ENCODE measurements around the gene PHTF1.

The PHTF1 gene

GRCh38 chr1:113779542-113779941 lies 20.3 kb upstream of the PHTF1 start:
- peaks cover 4 to 21% of the 10 kb centered on the region in 2 donors for H3K36me3 ChIP-seq (ENCODE audit: control insufficient read depth in 1 of 2, insufficient read depth in 2 of 2, low read length in 2 of 2)
- peaks cover 19 to 33% of the 10 kb centered on the region in 2 donors for H3K4me1 ChIP-seq (ENCODE audit: control insufficient read depth in 1 of 2, insufficient read depth in 2 of 2, low read length in 2 of 2)
- no peaks in the 10 kb centered on the region for H3K9me3 ChIP-seq (ENCODE audit: control insufficient read depth in 1 of 2, low read length in 2 of 2)
- no peak overlapping the region for H3K27ac ChIP-seq (ENCODE audit: low read depth, low read length)
- H3K9ac ChIP-seq (ENCODE audit: low read depth in 1 of 2, low read length in 2 of 2): no peak overlapping the region
- H3K27me3 ChIP-seq (ENCODE audit: control insufficient read depth in 1 of 2, insufficient read depth in 2 of 2, low read length in 2 of 2): no peaks in the 10 kb centered on the region
- no peak overlapping the region for H3K4me3 ChIP-seq (ENCODE audit: low read depth in 1 of 2, low read length in 2 of 2)

- H3K36me3 ChIP-seq (ENCODE audit: control insufficient read depth in 1 of 2, insufficient read depth in 2 of 2, low read length in 2 of 2): peaks cover 4 to 26% of the 10 kb centered on the region in 2 donors
- no peaks in the 10 kb centered on the region for H3K9me3 ChIP-seq (ENCODE audit: control insufficient read depth in 1 of 2, low read length in 2 of 2)
Measured at GRCh38 chr1:113777561-113777960, 18.3 kb upstream of the PHTF1 start.

GRCh38 chr1:113770031-113770430 lies 10.7 kb upstream of the PHTF1 start:
- Histone ChIP-seq H3K4me1 (ENCODE audit: control insufficient read depth in 1 of 2, insufficient read depth in 2 of 2, low read length in 2 of 2) (no peaks in the 10 kb centered on the region), H3K27me3 (ENCODE audit: control insufficient read depth in 1 of 2, insufficient read depth in 2 of 2, low read length in 2 of 2) (no peaks in the 10 kb centered on the region), H3K27ac (ENCODE audit: low read depth, low read length) (no peak overlapping the region), H3K9ac (ENCODE audit: low read depth in 1 of 2, low read length in 2 of 2) (no peak overlapping the region), H3K4me3 (ENCODE audit: low read depth in 1 of 2, low read length in 2 of 2) (no peak overlapping the region), H3K9me3 (ENCODE audit: control insufficient read depth in 1 of 2, low read length in 2 of 2) (no peaks in the 10 kb centered on the region), H3K36me3 (ENCODE audit: control insufficient read depth in 1 of 2, insufficient read depth in 2 of 2, low read length in 2 of 2) (peaks cover 14 to 37% of the 10 kb centered on the region in 2 donors)

More at GRCh38 chr1:113777561-113777960, 18.3 kb upstream of the PHTF1 start:
- peaks cover 8 to 17% of the 10 kb centered on the region in 2 donors for H3K4me1 ChIP-seq (ENCODE audit: control insufficient read depth in 1 of 2, insufficient read depth in 2 of 2, low read length in 2 of 2)
- no peaks in the 10 kb centered on the region for H3K27me3 ChIP-seq (ENCODE audit: control insufficient read depth in 1 of 2, insufficient read depth in 2 of 2, low read length in 2 of 2)
- no peak overlapping the region for H3K4me3 ChIP-seq (ENCODE audit: low read depth in 1 of 2, low read length in 2 of 2)
- no peak overlapping the region for H3K27ac ChIP-seq (ENCODE audit: low read depth, low read length)
- no peak overlapping the region for H3K9ac ChIP-seq (ENCODE audit: low read depth in 1 of 2, low read length in 2 of 2)

GRCh38 chr1:113769601-113769970 lies 10.3 kb upstream of the PHTF1 start:
- H3K36me3 ChIP-seq (ENCODE audit: control insufficient read depth in 1 of 2, insufficient read depth in 2 of 2, low read length in 2 of 2): peaks cover 14 to 37% of the 10 kb centered on the region in 2 donors

GRCh38 chr1:113768916-113769600 lies 9.8 kb upstream of the PHTF1 start:
- Histone ChIP-seq H3K27ac (ENCODE audit: low read depth, low read length) (no peak overlapping the region), H3K36me3 (ENCODE audit: control insufficient read depth in 1 of 2, insufficient read depth in 2 of 2, low read length in 2 of 2) (peaks cover 14 to 35% of the 10 kb centered on the region in 2 donors), H3K9me3 (ENCODE audit: control insufficient read depth in 1 of 2, low read length in 2 of 2) (no peaks in the 10 kb centered on the region), H3K27me3 (ENCODE audit: control insufficient read depth in 1 of 2, insufficient read depth in 2 of 2, low read length in 2 of 2) (no peaks in the 10 kb centered on the region), H3K4me1 (ENCODE audit: control insufficient read depth in 1 of 2, insufficient read depth in 2 of 2, low read length in 2 of 2) (no peaks in the 10 kb centered on the region), H3K4me3 (ENCODE audit: low read depth in 1 of 2, low read length in 2 of 2) (no peak overlapping the region), H3K9ac (ENCODE audit: low read depth in 1 of 2, low read length in 2 of 2) (no peak overlapping the region)

More at GRCh38 chr1:113769601-113769970, 10.3 kb upstream of the PHTF1 start:
- Histone ChIP-seq H3K4me3 (ENCODE audit: low read depth in 1 of 2, low read length in 2 of 2) (no peak overlapping the region), H3K9ac (ENCODE audit: low read depth in 1 of 2, low read length in 2 of 2) (no peak overlapping the region), H3K27ac (ENCODE audit: low read depth, low read length) (no peak overlapping the region), H3K4me1 (ENCODE audit: control insufficient read depth in 1 of 2, insufficient read depth in 2 of 2, low read length in 2 of 2) (no peaks in the 10 kb centered on the region), H3K27me3 (ENCODE audit: control insufficient read depth in 1 of 2, insufficient read depth in 2 of 2, low read length in 2 of 2) (no peaks in the 10 kb centered on the region), H3K9me3 (ENCODE audit: control insufficient read depth in 1 of 2, low read length in 2 of 2) (no peaks in the 10 kb centered on the region)

GRCh38 chr1:113765306-113766230 lies 6.3 kb upstream of the PHTF1 start:
- H3K4me1 ChIP-seq (ENCODE audit: control insufficient read depth in 1 of 2, insufficient read depth in 2 of 2, low read length in 2 of 2): no peaks in the 10 kb centered on the region
- H3K36me3 ChIP-seq (ENCODE audit: control insufficient read depth in 1 of 2, insufficient read depth in 2 of 2, low read length in 2 of 2): peaks cover 14 to 32% of the 10 kb centered on the region in 2 donors
- no peaks in the 10 kb centered on the region for H3K27me3 ChIP-seq (ENCODE audit: control insufficient read depth in 1 of 2, insufficient read depth in 2 of 2, low read length in 2 of 2)
- no peak overlapping the region for H3K27ac ChIP-seq (ENCODE audit: low read depth, low read length)
- H3K9me3 ChIP-seq (ENCODE audit: control insufficient read depth in 1 of 2, low read length in 2 of 2): no peaks in the 10 kb centered on the region
- no peak overlapping the region for H3K9ac ChIP-seq (ENCODE audit: low read depth in 1 of 2, low read length in 2 of 2)
- H3K4me3 ChIP-seq (ENCODE audit: low read depth in 1 of 2, low read length in 2 of 2): no peak overlapping the region

- no peak overlapping the region for H3K9ac ChIP-seq (ENCODE audit: low read depth in 1 of 2, low read length in 2 of 2)
- H3K27me3 ChIP-seq (ENCODE audit: control insufficient read depth in 1 of 2, insufficient read depth in 2 of 2, low read length in 2 of 2): no peaks in the 10 kb centered on the region
- H3K36me3 ChIP-seq (ENCODE audit: control insufficient read depth in 1 of 2, insufficient read depth in 2 of 2, low read length in 2 of 2): peaks cover 14 to 32% of the 10 kb centered on the region in 2 donors
- H3K9me3 ChIP-seq (ENCODE audit: control insufficient read depth in 1 of 2, low read length in 2 of 2): no peaks in the 10 kb centered on the region
- H3K27ac ChIP-seq (ENCODE audit: low read depth, low read length): no peak overlapping the region
- H3K4me3 ChIP-seq (ENCODE audit: low read depth in 1 of 2, low read length in 2 of 2): no peak overlapping the region
- H3K4me1 ChIP-seq (ENCODE audit: control insufficient read depth in 1 of 2, insufficient read depth in 2 of 2, low read length in 2 of 2): peaks cover 5 to 7% of the 10 kb centered on the region in 2 donors
Measured at GRCh38 chr1:113763661-113764060, 4.4 kb upstream of the PHTF1 start.

- Histone ChIP-seq H3K9ac (ENCODE audit: low read depth in 1 of 2, low read length in 2 of 2) (no peak overlapping the region), H3K27ac (ENCODE audit: low read depth, low read length) (no peak overlapping the region), H3K27me3 (ENCODE audit: control insufficient read depth in 1 of 2, insufficient read depth in 2 of 2, low read length in 2 of 2) (no peaks in the 10 kb centered on the region), H3K36me3 (ENCODE audit: control insufficient read depth in 1 of 2, insufficient read depth in 2 of 2, low read length in 2 of 2) (peaks cover 4 to 23% of the 10 kb centered on the region in 2 donors), H3K9me3 (ENCODE audit: control insufficient read depth in 1 of 2, low read length in 2 of 2) (no peaks in the 10 kb centered on the region), H3K4me3 (ENCODE audit: low read depth in 1 of 2, low read length in 2 of 2) (no peak overlapping the region), H3K4me1 (ENCODE audit: control insufficient read depth in 1 of 2, insufficient read depth in 2 of 2, low read length in 2 of 2) (peaks cover 11 to 14% of the 10 kb centered on the region in 2 donors)
Measured at GRCh38 chr1:113761937-113762336, 2.7 kb upstream of the PHTF1 start.

- H3K27ac ChIP-seq (ENCODE audit: low read depth, low read length): peak overlapping the region; percentile 90
- peak overlapping the region; percentile 93 to 96 for H3K4me3 ChIP-seq (ENCODE audit: low read depth in 1 of 2, low read length in 2 of 2)
- H3K9ac ChIP-seq (ENCODE audit: low read depth in 1 of 2, low read length in 2 of 2): peak overlapping the region; percentile 94 to 96
- peaks cover 11 to 17% of the 10 kb centered on the region in 2 donors for H3K4me1 ChIP-seq (ENCODE audit: control insufficient read depth in 1 of 2, insufficient read depth in 2 of 2, low read length in 2 of 2)
- no peaks in the 10 kb centered on the region for H3K27me3 ChIP-seq (ENCODE audit: control insufficient read depth in 1 of 2, insufficient read depth in 2 of 2, low read length in 2 of 2)
- peaks cover 3 to 9% of the 10 kb centered on the region in 2 donors for H3K36me3 ChIP-seq (ENCODE audit: control insufficient read depth in 1 of 2, insufficient read depth in 2 of 2, low read length in 2 of 2)
- H3K9me3 ChIP-seq (ENCODE audit: control insufficient read depth in 1 of 2, low read length in 2 of 2): no peaks in the 10 kb centered on the region
Measured at GRCh38 chr1:113760102-113761080, 1.1 kb upstream of the PHTF1 start.
